Activated T-helper 1 cell treated with anti-CD3 and anti-CD28 coated beads, Interleukin-12 subunit alpha, Interleukin-12 subunit beta, Interleukin-2, Interleukin-4 antibody, amounts not matched to agents 30 ng/mL and 10 ng/mL and 1 ng/mL, durations not matched to agents 14 hours and 24 hours and 36 hours (primary cell): Measurements from ENCODE around the gene MAN1B1. TPM values are rescaled to one million over a fixed set of nuclear protein-coding genes. Genes with fewer than 3 reads are reported as not detected.

Source experiments
- DNase-seq: peaks from one replicate; pipeline ENCODE4 v3.0.0; 2021; ENCODE audit warnings: low spot score
- H3K27ac Mint-ChIP-seq: one replicate; pipeline ENCODE4 v1.8.0; 2021; ENCODE audit warnings: mild to moderate bottlenecking, mixed read lengths
- H3K27me3 Mint-ChIP-seq: one replicate; pipeline ENCODE4 v1.8.0; 2022; ENCODE audit warnings: mild to moderate bottlenecking, moderate library complexity, mixed read lengths; ENCODE audit not compliant: insufficient read depth
- H3K36me3 Mint-ChIP-seq: one replicate; pipeline ENCODE4 v1.8.0; 2021; ENCODE audit warnings: low read depth, mixed read lengths
- H3K4me1 Mint-ChIP-seq: one replicate; pipeline ENCODE4 v1.8.0; 2021; ENCODE audit warnings: low read depth, mixed read lengths
- H3K4me3 Mint-ChIP-seq: one replicate; pipeline ENCODE4 v1.8.0; 2021; ENCODE audit warnings: mild to moderate bottlenecking, moderate library complexity, mixed read lengths
- H3K9me3 Mint-ChIP-seq: one replicate; pipeline ENCODE4 v1.8.0; 2021; ENCODE audit warnings: mixed read lengths
- intact Hi-C: fragments of 100-400 bp; cut with micrococcal nuclease; formaldehyde crosslinking; loops from one replicate; pipeline ENCODE4 v1.15.1; 2024
- total RNA-seq: library from RNA; stranded (reverse); gene quantifications from 2 replicates; pipeline ENCODE4 v1.2.3, GENCODE V29; 2022

Gene MAN1B1
- total RNA-seq, 1 donor from 2014 or later: 53.6 TPM

DNA sequence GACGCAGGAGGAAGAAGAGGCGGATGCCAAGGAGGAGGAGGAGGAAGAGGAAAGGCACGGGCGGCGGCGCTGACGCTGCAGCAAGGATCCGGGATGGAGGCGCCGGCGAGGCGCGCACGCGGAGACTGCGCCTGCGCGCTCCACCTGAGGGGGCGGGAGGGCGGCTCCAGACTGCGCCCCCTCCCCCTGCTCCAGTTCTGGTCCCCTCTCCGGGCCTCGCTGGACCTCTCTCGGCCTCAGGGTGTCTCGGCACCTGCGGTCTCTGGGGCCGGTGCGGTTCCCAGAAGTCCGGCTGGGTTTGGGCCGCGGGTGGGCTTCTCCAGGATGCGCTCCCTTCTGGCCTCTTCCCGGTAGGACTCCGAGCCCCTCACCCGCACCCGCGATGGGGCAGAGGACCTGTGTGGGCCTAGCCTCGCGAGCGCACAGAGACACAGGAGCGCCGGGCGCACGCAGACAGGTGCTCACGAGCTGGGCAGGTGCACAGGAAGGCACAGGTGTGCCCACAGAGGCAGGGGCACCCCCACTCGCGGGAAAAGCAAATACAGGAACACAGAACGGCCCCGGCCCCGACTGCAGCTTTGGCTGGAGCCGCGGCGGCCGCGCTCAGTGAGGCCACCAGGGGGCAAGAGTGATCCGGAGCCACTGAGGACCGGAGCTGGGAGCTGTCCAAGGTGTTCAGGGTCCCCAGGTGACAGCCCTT lies 40.5 kb upstream of the MAN1B1 start, which contains the start of gene NPDC1:
TSS of gene NPDC1 (minus strand) at position 90 of the 700 bp plus-strand sequence. CDS start 188 bp downstream, outside the sequence.
- DNase-seq: peak; percentile 81
- intact Hi-C loops: loop anchor here (1.0 to 5.0 kb wide), 5 partner anchors 17 to 199 kb away; partner anchors contain the start of genes PHPT1 and TUBB4B
- H3K4me3 Mint-ChIP-seq: peak within 1 kb of the TSS; percentile 77
- peaks cover 5% of the 10 kb centered on the region for H3K4me1 Mint-ChIP-seq
- no peaks in the 10 kb centered on the region for H3K36me3 Mint-ChIP-seq
- H3K27ac Mint-ChIP-seq: peak within 1 kb of the TSS; percentile 44
- peaks cover 29% of the 10 kb centered on the region for H3K27me3 Mint-ChIP-seq
- no peaks in the 10 kb centered on the region for H3K9me3 Mint-ChIP-seq

DNA sequence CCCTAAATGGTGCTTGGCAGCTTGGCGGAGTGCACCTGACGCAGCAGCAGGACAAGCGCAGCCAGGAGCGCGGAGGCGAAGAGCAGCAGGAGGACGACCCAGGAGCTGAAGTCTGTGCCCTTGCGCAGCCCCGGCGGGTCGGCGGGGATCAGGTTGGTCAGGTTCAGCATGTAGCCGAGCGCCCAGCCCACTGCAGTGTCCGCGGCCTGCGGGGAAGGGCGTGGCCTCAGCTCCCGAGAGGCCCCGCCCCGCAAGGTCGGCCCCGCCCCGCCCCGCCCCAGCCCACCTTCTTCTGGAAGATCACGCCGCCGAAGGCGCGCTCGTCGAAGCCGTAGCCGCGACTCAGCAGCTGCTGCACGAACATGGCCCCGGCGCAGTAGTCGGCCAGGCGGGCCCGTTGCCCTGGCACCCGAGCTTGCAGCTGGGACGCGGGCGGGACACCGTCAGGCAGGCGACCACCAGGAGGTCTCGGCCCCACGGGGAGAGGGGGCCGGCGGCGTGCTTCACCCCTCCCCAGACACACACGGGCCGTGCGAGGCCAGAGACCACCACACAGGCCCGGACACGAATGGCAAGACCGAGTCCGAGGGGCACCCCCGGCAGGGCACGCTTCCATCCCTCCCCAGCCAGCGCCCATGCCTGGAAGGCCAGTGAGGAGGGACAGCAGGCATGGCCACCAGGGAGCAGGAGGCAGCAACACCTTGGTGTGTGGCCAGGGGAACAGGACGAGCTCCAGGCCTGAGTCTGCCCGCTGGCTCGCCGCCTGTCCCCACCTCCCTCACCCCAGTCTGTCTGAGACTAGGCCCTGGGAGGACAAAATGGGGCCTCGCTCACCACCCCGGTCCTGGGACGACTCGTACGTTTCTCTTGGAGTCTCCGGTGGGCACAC lies 37.9 kb upstream of the MAN1B1 start:
- Mint-ChIP-seq H3K27ac (no peak overlapping the region), H3K4me3 (no peak overlapping the region), H3K9me3 (no peaks in the 10 kb centered on the region), H3K27me3 (peaks cover 36% of the 10 kb centered on the region), H3K36me3 (no peaks in the 10 kb centered on the region), H3K4me1 (peaks cover 5% of the 10 kb centered on the region)
- no peak for DNase-seq
- intact Hi-C loops: loop anchor here (5.0 kb wide), 3 partner anchors 78 to 202 kb away; partner anchors contain the start of genes PHPT1 and TUBB4B

DNA sequence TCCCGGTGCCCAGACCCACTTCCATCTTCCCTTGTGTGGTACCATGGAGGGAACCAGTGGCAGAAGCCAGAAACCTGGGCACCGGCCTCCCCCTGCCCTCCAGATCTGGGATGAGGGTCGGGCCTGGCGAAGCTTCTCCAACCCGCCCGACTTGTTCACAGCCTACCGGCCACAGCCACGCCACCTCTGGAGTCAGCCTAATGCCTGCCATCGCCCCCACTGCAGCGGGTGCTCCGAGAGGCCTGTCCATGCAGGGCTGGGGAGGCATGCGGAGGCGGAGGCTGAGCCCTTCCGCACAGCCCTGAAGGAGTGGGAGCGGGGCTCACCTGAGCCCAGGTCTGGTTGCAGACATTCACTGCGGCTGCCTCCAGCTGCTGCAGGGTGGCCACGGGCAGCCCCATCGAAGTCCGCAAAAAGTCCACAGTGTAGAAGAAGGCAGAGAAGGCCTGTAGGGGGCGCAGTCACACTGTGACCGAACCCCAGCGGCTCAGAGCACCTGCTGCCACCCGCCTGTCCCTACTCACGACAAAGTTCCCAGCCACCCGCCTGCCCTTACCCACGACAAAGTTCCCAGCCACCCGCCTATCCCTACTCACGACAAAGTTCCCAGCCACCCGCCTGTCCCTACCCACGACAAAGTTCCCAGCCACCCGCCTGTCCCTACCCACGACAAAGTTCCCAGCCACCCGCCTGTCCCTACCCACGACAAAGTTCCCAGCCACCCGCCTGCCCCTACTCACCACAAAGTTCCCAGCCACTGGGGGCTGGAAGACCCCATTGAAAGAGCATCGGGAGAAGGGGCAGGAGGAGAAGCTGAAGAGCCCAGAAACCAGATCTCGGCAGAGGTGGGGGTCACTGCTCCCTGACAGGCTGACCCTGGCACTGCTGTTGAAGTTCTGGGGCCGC lies 37.0 kb upstream of the MAN1B1 start:
- Mint-ChIP-seq H3K27me3 (peaks cover 36% of the 10 kb centered on the region), H3K27ac (no peak overlapping the region), H3K4me1 (peaks cover 3% of the 10 kb centered on the region), H3K9me3 (no peaks in the 10 kb centered on the region), H3K4me3 (no peak overlapping the region), H3K36me3 (no peaks in the 10 kb centered on the region)
- intact Hi-C loops: loop anchor here (5.0 kb wide), 3 partner anchors 78 to 202 kb away; partner anchors contain the start of genes PHPT1 and TUBB4B
- peak; percentile 40 for DNase-seq

DNA sequence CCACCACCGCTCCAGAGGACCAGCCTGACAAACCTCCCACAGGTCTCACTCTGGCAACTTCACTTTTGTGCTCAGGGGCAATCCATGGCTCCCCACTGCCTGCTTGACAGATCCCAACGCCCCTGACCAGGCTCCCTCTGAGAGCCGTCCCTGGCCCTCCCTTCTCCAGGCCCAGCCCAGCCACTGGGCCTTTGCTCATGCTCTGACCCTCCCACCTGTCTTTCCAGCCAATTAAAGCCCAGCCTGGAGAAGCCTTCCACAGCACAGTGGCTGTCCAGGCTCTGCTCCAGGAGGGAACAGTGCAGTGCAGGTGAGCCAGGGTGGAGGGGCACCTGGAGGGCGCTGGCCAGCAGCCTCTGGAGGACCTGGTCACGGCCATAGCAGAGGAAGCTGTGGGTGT lies 36.2 kb upstream of the MAN1B1 start:
- H3K4me3 Mint-ChIP-seq: no peak overlapping the region
- intact Hi-C loops: no loop called here
- no peak for DNase-seq
- H3K27me3 Mint-ChIP-seq: peaks cover 39% of the 10 kb centered on the region
- H3K27ac Mint-ChIP-seq: no peak overlapping the region
- H3K36me3 Mint-ChIP-seq: no peaks in the 10 kb centered on the region
- no peaks in the 10 kb centered on the region for H3K4me1 Mint-ChIP-seq
- H3K9me3 Mint-ChIP-seq: no peaks in the 10 kb centered on the region

DNA sequence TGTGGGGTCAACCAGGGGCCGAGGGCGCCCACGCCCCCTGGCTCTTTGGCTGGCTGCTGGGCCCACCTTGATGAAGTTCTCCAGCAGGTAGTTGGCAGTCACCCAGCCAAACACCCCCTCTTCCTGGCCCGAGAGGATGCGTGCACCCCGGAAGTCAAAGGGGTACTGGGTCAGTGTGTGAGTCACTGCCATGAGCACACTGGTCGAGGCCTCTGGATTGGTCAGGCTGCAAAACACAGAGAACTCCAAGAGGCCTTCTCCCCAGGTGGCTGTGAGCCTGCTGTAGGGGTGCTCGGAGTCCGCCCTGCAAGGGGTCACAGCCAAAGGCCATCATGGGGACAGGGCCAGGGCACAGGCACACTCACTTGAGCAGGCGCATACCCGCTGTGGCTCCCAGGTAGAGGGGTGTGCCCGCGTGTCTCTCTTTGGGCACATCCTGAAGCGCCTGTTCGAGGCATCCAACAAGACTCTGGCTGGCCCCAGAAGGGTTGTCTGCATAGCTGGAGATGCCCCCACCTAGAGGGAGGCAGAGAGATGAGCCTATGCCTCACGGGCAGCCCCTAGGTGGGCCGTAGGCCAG lies 35.5 kb upstream of the MAN1B1 start:
- intact Hi-C loops: no loop called here
- peaks cover 40% of the 10 kb centered on the region for H3K27me3 Mint-ChIP-seq
- no peaks in the 10 kb centered on the region for H3K9me3 Mint-ChIP-seq

DNA sequence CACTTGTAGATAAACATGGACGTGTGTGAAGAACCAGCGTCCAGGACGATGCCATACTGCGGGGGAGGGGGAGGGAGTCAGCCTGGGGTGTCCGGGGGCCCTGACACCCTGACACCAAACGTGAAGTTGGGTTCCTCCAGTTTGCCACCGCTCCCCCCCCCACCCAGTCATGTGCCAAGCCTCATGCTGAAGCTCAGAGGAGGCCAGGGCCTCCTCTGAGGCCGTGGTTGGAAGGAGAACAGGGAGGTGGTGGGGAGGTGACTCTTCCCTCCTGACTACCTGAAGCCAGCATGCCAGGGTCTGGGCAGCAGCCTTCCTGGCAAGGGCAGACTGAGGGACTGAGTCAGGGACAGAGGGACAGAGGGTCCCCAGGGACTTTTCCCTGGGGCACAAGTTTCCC lies 34.5 kb upstream of the MAN1B1 start:
- Mint-ChIP-seq H3K4me1 (no peaks in the 10 kb centered on the region), H3K36me3 (no peaks in the 10 kb centered on the region), H3K9me3 (no peaks in the 10 kb centered on the region), H3K27ac (no peak overlapping the region), H3K4me3 (no peak overlapping the region), H3K27me3 (peaks cover 35% of the 10 kb centered on the region)
- no peak for DNase-seq
- intact Hi-C loops: no loop called here

More for the DNA sequence above, 35.5 kb upstream of the MAN1B1 start:
- Mint-ChIP-seq H3K27ac (no peak overlapping the region), H3K36me3 (no peaks in the 10 kb centered on the region), H3K4me3 (no peak overlapping the region), H3K4me1 (no peaks in the 10 kb centered on the region)
- no peak for DNase-seq

DNA sequence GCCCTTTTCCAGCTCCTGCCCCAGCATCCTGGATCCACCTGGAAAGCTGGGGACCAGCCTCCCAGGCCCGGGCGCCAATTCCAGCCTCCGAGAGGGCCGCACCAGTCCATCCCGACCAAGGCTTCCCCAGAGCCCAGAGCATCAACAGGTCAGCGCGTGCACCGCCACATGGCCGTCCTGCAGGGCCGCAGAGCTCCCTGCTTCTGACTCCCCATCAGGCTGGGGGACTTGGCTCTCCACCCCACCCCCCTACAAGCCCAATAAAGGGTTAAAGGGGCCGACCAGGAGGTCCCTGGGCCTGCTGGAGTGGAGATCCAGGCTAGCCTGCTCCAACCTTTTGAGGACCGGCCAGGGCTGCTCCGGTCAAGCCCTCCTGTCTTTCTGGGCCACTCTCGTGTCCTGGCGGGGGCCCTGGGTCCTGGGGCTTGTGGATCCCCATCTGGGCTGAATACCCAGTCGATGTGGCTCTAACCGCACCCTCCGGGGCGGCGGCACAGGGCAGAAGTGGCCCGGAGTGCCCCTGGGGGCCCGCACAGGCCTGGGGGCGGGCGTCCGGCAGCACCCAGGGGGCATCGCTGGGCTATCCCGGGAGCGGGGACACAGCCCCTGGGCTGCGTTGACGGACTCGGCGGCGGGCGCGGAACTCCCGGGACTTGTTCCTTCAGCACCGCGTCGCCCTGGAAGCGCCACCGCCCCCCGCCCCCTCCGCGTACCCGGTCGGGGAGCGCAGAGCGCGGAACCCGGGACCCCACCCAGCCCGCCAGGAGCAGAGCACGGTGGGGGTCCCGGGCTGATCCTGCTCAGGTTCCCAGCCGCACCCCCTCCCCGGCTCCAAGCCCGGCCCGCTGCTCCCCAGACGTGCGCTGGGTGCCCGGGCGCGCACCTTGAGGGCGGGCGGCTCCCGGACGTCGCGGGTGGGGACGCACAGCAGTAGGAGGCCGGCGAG lies 33.5 kb upstream of the MAN1B1 start:
- H3K4me3 Mint-ChIP-seq: no peak overlapping the region
- no peak for DNase-seq
- H3K4me1 Mint-ChIP-seq: no peaks in the 10 kb centered on the region

DNA sequence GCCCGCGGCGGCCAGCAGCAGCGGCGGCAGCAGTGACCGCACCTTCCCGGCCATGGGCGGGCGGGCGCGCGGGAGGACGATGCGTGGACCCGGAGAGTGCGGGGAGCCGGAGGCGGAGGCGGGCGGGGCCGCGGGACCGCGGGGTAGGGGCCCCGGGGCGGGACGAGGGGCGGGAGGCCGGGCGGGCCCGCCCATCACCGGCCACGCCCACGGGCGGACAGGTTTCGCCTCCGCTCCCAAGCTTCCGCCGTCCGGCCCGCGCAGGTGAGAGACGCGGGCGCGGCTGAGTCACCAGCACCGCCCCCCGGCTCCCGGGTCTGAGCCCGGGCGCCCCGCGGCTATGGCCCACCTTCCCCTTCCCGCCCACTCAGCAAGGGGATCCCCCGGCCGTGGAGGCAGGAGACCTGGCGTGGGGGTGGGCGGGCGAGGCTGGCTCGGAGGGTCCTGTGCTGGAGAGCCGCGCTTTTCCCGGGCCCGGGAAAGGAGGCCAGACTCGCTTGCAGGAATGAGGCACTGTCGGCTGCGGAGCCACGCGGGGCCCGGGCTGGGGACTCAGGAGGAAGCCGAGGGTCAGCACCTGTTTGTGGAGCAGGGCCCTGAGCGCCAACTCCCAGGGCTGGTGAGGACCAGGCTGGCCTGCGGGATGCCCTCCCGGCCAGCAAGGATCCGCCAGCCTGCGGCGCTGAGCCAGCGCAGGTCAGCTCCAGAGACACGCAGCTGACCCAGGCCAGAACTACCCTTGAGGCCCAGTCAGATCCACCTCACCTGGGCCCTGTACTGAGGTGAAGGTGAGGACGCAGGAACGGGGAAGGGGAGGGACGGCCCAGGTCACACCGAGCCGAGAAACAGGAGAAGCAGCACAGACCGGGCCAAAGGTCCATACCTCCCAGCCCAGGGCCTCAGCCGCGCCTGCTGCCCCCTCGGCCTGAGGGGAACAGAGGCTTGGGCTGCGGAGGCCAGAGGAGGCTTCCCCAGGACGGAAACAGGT lies 32.5 kb upstream of the MAN1B1 start, which contains the start of gene ENTPD2:
TSS of gene ENTPD2 (minus strand) at position 118 of the 988 bp plus-strand sequence. CDS start at position 54, 64 bp downstream.
- no peak within 1 kb of the TSS for H3K4me3 Mint-ChIP-seq
- no peaks in the 10 kb centered on the region for H3K9me3 Mint-ChIP-seq
- H3K27ac Mint-ChIP-seq: no peak within 1 kb of the TSS
- peaks cover 31% of the 10 kb centered on the region for H3K27me3 Mint-ChIP-seq
- DNase-seq: peak; percentile 28
- no peaks in the 10 kb centered on the region for H3K36me3 Mint-ChIP-seq
- intact Hi-C loops: loop anchor here (1.0 kb wide), 1 partner anchor 10 kb away; no protein-coding TSS in a partner anchor
- no peaks in the 10 kb centered on the region for H3K4me1 Mint-ChIP-seq

More for the DNA sequence above, 33.5 kb upstream of the MAN1B1 start:
- Mint-ChIP-seq H3K9me3 (no peaks in the 10 kb centered on the region), H3K27ac (no peak overlapping the region), H3K27me3 (peaks cover 27% of the 10 kb centered on the region), H3K36me3 (no peaks in the 10 kb centered on the region)
- intact Hi-C loops: loop anchor here (1.0 kb wide), 1 partner anchor 11 kb away; no protein-coding TSS in a partner anchor

DNA sequence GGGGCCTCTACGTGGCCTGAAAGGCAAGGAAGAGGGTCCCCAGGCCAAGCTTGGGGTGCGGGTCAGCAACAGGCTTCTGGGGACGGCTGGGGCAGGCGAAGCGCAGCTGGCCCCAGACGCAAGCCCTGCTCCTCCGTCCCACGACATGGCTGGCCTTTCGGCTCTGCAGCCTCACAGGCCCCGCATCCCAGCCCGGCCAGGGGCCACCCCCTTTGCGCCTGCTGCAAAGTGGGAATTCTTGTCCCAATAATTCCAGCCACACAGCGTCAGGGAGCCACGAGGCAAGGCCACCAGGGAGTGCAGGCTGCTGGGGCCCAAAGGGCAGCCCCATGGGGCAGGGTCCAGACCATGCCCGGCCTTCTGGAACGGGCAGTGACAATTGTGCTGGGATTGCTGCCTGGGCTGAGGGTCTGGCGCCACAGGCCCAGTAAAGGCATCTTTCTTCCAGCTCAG lies 31.8 kb upstream of the MAN1B1 start:
- H3K27me3 Mint-ChIP-seq: peaks cover 25% of the 10 kb centered on the region
- no peaks in the 10 kb centered on the region for H3K36me3 Mint-ChIP-seq
- H3K27ac Mint-ChIP-seq: no peak overlapping the region
- H3K9me3 Mint-ChIP-seq: no peaks in the 10 kb centered on the region
- no peaks in the 10 kb centered on the region for H3K4me1 Mint-ChIP-seq
- no peak overlapping the region for H3K4me3 Mint-ChIP-seq
- intact Hi-C loops: no loop called here
- no peak for DNase-seq
